Neutrophil (primary cell): ENCODE measurements around the gene DDTL.
"Not testable (repeated sequence)": the region's sequence is repeated elsewhere in the genome, so short reads cannot be mapped to it uniquely, and the experiment has no call there.

ENCODE experiments used
- H3K27ac ChIP-seq: fragments of 200-600 bp; sonication (generic); 2 replicates; pipeline ENCODE4 v1.5.1; 2016; ENCODE audit warnings: mild to moderate bottlenecking, moderate library complexity
- H3K27me3 ChIP-seq: fragments of 200-600 bp; sonication (generic); 2 replicates; pipeline ENCODE4 v1.6.0; 2016; ENCODE audit warnings: mild to moderate bottlenecking
- H3K36me3 ChIP-seq: fragments of 200-600 bp; sonication (generic); 2 replicates; pipeline ENCODE4 v1.5.1; 2017
- H3K4me1 ChIP-seq, 2 experiments: fragments of 200-600 bp in 1 of 2; sonication (generic) in 1 of 2; 1 replicate in 1 of 2; 2 replicates in 1 of 2; pipeline versions ENCODE4 v1.5.1 to v1.6.1; 2013 to 2016; ENCODE audit warnings: low read depth in 1 of 2, low read length in 1 of 2, mild to moderate bottlenecking in 1 of 2, moderate library complexity in 1 of 2; ENCODE audit not compliant: control insufficient read depth in 1 of 2, insufficient read depth in 1 of 2
- H3K4me3 ChIP-seq, 2 experiments: fragments of 200-600 bp in 1 of 2; sonication (generic) in 1 of 2; 1 replicate in 1 of 2; 2 replicates in 1 of 2; pipeline ENCODE4 v1.5.1; 2013 to 2016; ENCODE audit warnings: low read depth in 1 of 2, low read length in 1 of 2, mild to moderate bottlenecking in 1 of 2, moderate library complexity in 1 of 2
- H3K9me3 ChIP-seq: fragments of 200-600 bp; sonication (generic); 2 replicates; pipeline ENCODE4 v1.5.1; 2016
- CTCF ChIP-seq: fragments of 200-600 bp; sonication (generic); IDR thresholded peaks from 2 replicates; pipeline ENCODE4 v1.5.1; 2016; ENCODE audit warnings: antibody characterized with exemption

DDTL gene

DNA sequence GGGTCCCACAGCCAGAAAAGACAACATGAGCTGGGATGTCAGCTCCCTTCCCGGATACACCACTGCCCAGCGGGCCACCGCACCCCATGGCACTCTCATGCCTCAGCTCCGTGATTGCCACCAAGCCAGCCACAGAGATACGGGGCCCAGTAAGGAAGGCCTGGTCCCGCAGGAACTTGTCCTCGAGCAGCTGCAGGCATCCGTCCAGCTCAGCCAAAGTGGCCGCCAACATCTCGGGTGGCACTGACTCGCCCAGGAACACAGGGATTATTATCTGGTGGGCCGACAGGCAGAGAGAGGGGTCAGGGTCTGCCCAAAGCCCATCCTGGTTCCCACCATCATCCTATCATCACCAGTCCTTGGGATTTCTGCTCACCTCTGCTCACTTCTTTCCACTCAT lies 10.6 kb downstream of the DDTL start:
- H3K4me3 ChIP-seq, H3K27ac ChIP-seq, H3K4me1 ChIP-seq, H3K36me3 ChIP-seq, H3K27me3 ChIP-seq, H3K9me3 ChIP-seq: not testable (repeated sequence)

DNA sequence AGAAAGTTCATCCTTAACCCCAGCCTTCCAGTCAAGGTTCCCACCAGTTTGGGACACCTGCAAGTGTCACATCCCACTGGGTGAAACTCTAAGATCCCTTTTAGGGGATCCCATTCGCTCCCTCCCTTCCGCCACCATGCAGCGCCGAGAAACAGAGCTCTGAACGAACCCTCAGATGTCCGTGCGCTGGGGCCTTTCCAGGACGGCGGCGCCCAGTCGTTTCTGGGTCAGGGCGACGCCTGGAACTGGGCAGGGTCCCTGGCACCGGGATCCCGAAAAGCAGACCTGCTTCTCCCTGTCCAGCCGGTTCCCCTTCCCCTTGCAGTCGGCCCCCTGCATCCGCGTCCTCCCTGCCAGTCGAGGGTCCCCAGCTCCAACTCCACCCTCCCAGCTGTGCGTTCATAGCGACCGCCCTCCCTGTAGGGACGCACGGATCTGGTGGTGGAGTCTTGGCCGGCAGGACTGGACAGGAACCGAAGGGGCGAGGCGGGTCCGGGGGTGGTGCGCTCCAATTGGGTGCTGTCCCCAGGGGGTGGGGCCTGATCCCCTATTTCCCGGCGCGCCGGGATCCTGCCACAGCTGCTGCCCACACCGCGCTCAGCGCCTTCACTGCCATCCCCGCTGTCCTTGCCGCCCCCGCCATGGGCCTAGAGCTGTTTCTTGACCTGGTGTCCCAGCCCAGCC lies 13.0 kb downstream of the DDTL start, which contains the start of gene GSTT2:
Gene GSTT2 (plus strand): TSS at position 578 of the 684 bp plus-strand sequence.
- H3K27ac ChIP-seq, H3K27me3 ChIP-seq, H3K4me3 ChIP-seq, H3K9me3 ChIP-seq, H3K36me3 ChIP-seq, H3K4me1 ChIP-seq: not testable (repeated sequence)

GRCh38 chr22:23980567-23980966 lies 13.9 kb downstream of the DDTL start:
- H3K36me3 ChIP-seq, H3K9me3 ChIP-seq, H3K27ac ChIP-seq, H3K4me3 ChIP-seq, H3K27me3 ChIP-seq, H3K4me1 ChIP-seq: not testable (repeated sequence)

DNA sequence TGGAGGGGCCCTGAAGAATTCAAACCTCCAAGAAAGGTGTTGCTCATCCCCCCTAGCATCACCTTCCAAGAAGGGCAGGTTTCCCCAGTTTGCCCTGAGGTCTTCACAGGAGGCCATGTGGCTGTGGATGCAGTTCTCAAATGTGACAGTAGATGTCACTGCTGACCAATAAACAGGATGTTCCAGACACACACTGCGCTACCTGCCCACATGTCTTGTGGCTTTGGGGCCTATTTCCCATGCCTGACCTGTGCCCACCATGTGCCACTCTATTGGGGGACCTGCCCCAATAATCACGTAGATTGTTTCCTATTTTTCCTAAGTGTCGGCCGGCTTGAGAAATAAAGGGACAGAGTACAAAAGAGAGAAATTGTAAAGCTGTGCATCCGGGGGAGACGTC lies 17.7 kb downstream of the DDTL start:
- Histone ChIP-seq H3K27me3 (peaks cover 5% of the 10 kb centered on the region), H3K27ac (no peak overlapping the region), H3K4me1 (no peaks in the 10 kb centered on the region), H3K4me3 (no peak overlapping the region), H3K36me3 (no peaks in the 10 kb centered on the region), H3K9me3 (no peaks in the 10 kb centered on the region)
- TF ChIP-seq CTCF = peak; percentile 56

DNA sequence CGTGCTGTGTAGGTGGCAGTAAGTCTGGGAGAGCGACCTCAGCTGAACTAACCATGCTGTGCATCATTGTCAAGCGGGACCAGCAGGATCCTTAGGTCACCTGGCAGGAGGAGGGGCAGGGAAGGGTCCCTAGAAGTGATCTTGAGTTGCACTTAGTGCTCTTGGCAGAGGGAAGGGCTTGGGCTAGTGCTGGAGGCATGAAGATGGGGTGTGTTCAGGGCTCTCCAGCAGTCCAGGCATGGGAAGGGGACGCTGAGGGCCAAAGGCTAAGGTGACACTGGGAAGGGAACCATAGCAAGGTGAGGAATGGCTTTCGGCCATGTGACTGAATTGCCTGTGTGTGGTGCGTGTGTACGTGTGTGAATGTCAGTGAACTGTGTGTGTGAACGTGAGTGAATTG lies 19.4 kb downstream of the DDTL start:
- not testable (repeated sequence) for H3K9me3 ChIP-seq, H3K4me3 ChIP-seq

DNA sequence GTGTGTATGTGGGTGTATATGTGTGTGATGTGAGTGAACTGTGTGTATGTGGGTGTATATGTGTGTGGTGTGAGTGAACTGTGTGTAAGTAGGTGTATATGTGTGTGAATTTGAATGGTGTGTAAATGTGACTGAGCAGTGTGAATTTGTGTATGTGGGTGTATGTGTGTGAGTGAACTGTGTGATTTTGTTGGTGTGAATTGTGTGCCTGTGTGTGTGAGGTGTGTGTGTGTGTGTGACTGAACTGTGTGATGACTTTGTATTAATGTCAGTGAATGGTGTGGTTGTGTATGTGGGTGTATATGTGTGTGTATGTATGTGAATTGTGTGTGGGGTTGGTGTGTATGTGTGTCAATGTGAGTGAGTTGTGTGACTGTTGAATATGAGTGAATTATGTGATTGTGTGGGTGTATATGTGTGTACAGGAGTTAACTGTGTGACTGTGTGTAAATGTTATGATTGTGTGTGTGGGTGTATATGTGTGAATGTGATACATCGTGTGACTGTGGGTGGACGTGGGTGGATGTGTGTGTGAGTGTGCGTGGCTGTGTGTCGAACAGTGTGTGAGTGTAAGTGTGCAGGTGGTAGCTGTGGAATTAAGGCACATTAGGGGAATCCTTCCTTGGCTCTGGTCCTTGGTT lies 20.0 kb downstream of the DDTL start:
- not testable (repeated sequence) for H3K36me3 ChIP-seq, H3K27me3 ChIP-seq, H3K4me3 ChIP-seq, H3K27ac ChIP-seq, H3K9me3 ChIP-seq, H3K4me1 ChIP-seq

More for the DNA sequence above, 19.4 kb downstream of the DDTL start:
- H3K27me3 ChIP-seq, H3K36me3 ChIP-seq, H3K27ac ChIP-seq, H3K4me1 ChIP-seq: not testable (repeated sequence)

GRCh38 chr22:23989583-23990244 lies 23.0 kb downstream of the DDTL start:
- not testable (repeated sequence) for H3K27me3 ChIP-seq, H3K4me1 ChIP-seq, H3K27ac ChIP-seq, H3K4me3 ChIP-seq, H3K9me3 ChIP-seq, H3K36me3 ChIP-seq

DNA sequence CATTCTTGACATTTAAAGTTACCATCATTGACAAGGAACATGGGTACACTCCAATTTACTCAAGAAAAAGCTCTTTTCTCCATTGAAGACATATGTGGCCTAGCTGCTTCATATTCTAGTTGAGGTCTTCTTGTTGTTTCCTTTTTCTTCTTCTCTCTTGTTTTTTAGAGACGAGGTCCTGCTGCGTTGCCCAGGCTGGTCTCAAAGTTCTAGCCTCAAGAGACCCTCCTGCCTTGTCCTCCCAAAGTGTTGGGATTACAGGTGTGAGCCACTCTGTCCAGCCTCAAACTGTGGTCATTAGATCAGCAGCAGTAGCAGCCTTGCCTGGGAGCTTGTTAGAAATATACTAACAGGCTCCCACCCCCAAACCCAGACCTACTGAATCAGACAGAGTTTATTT lies 26.4 kb downstream of the DDTL start:
- H3K4me1 ChIP-seq, H3K9me3 ChIP-seq, H3K36me3 ChIP-seq, H3K4me3 ChIP-seq, H3K27me3 ChIP-seq, H3K27ac ChIP-seq: not testable (repeated sequence)

GRCh38 chr22:23993581-23994177 lies 27.0 kb downstream of the DDTL start:
- not testable (repeated sequence) for H3K36me3 ChIP-seq, H3K4me3 ChIP-seq, H3K4me1 ChIP-seq, H3K27me3 ChIP-seq, H3K27ac ChIP-seq, H3K9me3 ChIP-seq
